Smooth muscle cell (in vitro differentiated cells): ENCODE measurements around the gene COL4A2. TPM values are rescaled to one million over a fixed set of nuclear protein-coding genes. Genes with fewer than 3 reads are reported as not detected.

Source experiments
- DNase-seq: peaks from one replicate; lab custom pipeline; 2025; ENCODE audit not compliant: unreplicated experiment; lab: John Stamatoyannopoulos, UW
- H2AFZ ChIP-seq: fragments of 200-600 bp; sonication (generic); 2 replicates; pipeline ENCODE4 v1.6.0; 2016; ENCODE audit warnings: antibody characterized with exemption, low read depth, mild to moderate bottlenecking
- H3F3A ChIP-seq: fragments of 200-600 bp; sonication (generic); 2 replicates; pipeline ENCODE4 v1.6.0; 2017; ENCODE audit warnings: antibody characterized with exemption, low read depth
- H3K27ac ChIP-seq: fragments of 200-600 bp; sonication (generic); 2 replicates; pipeline ENCODE4 v1.5.1; 2016; ENCODE audit warnings: low read depth, mild to moderate bottlenecking
- H3K27me3 ChIP-seq: fragments of 200-600 bp; sonication (generic); 2 replicates; pipeline ENCODE4 v1.6.1; 2016; ENCODE audit warnings: low read depth, mild to moderate bottlenecking
- H3K36me3 ChIP-seq: fragments of 200-600 bp; sonication (generic); 2 replicates; pipeline ENCODE4 v1.5.1; 2016; ENCODE audit warnings: low read depth
- H3K4me1 ChIP-seq: fragments of 200-600 bp; sonication (generic); 2 replicates; pipeline ENCODE4 v1.5.1; 2016; ENCODE audit warnings: low read depth
- H3K4me2 ChIP-seq: fragments of 200-600 bp; sonication (generic); 2 replicates; pipeline ENCODE4 v1.6.0; 2016; ENCODE audit warnings: mild to moderate bottlenecking
- H3K4me3 ChIP-seq: fragments of 200-600 bp; sonication (generic); 2 replicates; pipeline ENCODE4 v1.5.1; 2016; ENCODE audit warnings: mild to moderate bottlenecking
- H3K79me2 ChIP-seq: fragments of 200-600 bp; sonication (generic); 2 replicates; pipeline ENCODE4 v1.6.0; 2016; ENCODE audit warnings: low read depth, mild to moderate bottlenecking
- H3K9ac ChIP-seq: fragments of 200-600 bp; sonication (generic); 2 replicates; pipeline ENCODE4 v1.6.0; 2016; ENCODE audit warnings: low read depth
- H3K9me3 ChIP-seq: fragments of 200-600 bp; sonication (generic); replicated peaks from 2 replicates; pipeline ENCODE4 v1.5.1; 2016; ENCODE audit warnings: low read depth
- H4K20me1 ChIP-seq: fragments of 200-600 bp; sonication (generic); 2 replicates; pipeline ENCODE4 v1.6.0; 2016; ENCODE audit warnings: low read depth
- WGBS: methylation state at CpG from one replicate; pipeline ENCODE4 v1.1.7; 2016; ENCODE audit warnings: low lambda C conversion rate; 5-methylcytosine and 5-hydroxymethylcytosine counted together
- polyA plus RNA-seq: library from polyadenylated mRNA; unstranded; fragments of >200 nt; fragmentation: Nextera tagmentation; extraction: Ambion mirVana; gene quantifications from 2 replicates; pipeline ENCODE4 v1.2.1, GENCODE V29; 2016
- total RNA-seq: library from RNA; depleted of rRNA; stranded (reverse); fragments of >200 nt; gene quantifications from 2 replicates; pipeline ENCODE4 v1.2.3, GENCODE V29; 2014
- TF ChIP-seq, protein P1 (sequence below): fragments of 200-600 bp; sonication (generic); IDR thresholded peaks from 2 replicates; pipeline ENCODE4 v1.5.1; 2017; ENCODE audit warnings: borderline replicate concordance, mild to moderate bottlenecking, antibody characterized with exemption; ENCODE audit not compliant: insufficient read depth, poor library complexity, severe bottlenecking

The COL4A2 gene
- total and polyA plus RNA-seq, 2 experiments from 2014 or later = 1,456 to 2,786 TPM

GRCh38 chr13:110348309-110349105, 41.4 kb downstream of the COL4A2 start:
- Histone ChIP-seq H3F3A (peaks cover 90% of the 10 kb centered on the region), H2AFZ (no peak overlapping the region), H3K27me3 (no peaks in the 10 kb centered on the region), H3K79me2 (peaks cover 96% of the 10 kb centered on the region), H3K4me3 (no peak overlapping the region), H3K27ac (peak overlapping the region; percentile 96), H3K9ac (peak overlapping the region; percentile 69), H3K36me3 (no peaks in the 10 kb centered on the region), H4K20me1 (peaks cover 97% of the 10 kb centered on the region), H3K4me2 (peak overlapping the region; percentile 57), H3K9me3 (no peaks in the 10 kb centered on the region), H3K4me1 (no peaks in the 10 kb centered on the region)
- 87% methylated on average over 8 of the region's 8 CpGs for WGBS
- TF ChIP-seq, protein P1, sequence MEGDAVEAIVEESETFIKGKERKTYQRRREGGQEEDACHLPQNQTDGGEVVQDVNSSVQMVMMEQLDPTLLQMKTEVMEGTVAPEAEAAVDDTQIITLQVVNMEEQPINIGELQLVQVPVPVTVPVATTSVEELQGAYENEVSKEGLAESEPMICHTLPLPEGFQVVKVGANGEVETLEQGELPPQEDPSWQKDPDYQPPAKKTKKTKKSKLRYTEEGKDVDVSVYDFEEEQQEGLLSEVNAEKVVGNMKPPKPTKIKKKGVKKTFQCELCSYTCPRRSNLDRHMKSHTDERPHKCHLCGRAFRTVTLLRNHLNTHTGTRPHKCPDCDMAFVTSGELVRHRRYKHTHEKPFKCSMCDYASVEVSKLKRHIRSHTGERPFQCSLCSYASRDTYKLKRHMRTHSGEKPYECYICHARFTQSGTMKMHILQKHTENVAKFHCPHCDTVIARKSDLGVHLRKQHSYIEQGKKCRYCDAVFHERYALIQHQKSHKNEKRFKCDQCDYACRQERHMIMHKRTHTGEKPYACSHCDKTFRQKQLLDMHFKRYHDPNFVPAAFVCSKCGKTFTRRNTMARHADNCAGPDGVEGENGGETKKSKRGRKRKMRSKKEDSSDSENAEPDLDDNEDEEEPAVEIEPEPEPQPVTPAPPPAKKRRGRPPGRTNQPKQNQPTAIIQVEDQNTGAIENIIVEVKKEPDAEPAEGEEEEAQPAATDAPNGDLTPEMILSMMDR = no peak
- no peak for DNase-seq

DNA sequence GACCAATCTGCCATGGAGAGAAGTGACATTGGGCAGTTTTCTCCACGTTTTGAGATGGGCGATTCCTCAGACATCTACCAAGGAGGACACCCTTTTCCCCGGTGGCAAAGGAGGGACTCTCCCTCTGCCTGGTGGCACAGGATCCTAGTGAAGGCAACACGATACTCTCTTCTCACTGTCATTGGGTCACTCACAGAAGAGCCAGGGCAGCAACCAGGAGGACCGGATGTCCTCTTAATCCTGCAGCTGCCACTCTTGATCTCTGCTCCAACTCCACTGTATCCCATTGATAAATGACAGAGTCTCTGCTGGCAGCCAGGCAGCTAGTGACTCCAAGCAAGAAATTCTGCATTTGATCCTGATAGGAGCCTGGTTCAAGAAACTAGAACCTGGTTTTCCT, 42.2 kb downstream of the COL4A2 start:
- Histone ChIP-seq H3F3A (peaks cover 90% of the 10 kb centered on the region), H3K9me3 (no peaks in the 10 kb centered on the region), H3K4me3 (no peak overlapping the region), H3K27ac (peak overlapping the region; percentile 96), H4K20me1 (peaks cover 97% of the 10 kb centered on the region), H3K79me2 (peaks cover 96% of the 10 kb centered on the region), H3K27me3 (no peaks in the 10 kb centered on the region), H3K36me3 (no peaks in the 10 kb centered on the region), H3K4me1 (no peaks in the 10 kb centered on the region), H3K4me2 (peak overlapping the region; percentile 22), H3K9ac (peak overlapping the region; percentile 20), H2AFZ (no peak overlapping the region)
- TF ChIP-seq, protein P1 = no peak
- no peak for DNase-seq
- 57% methylated on average over 5 of the region's 5 CpGs for WGBS

- no peaks in the 10 kb centered on the region for H3K4me1 ChIP-seq
- 76% methylated on average over 1 of the region's 1 CpG for WGBS
These were observed 43.0 kb downstream of the COL4A2 start for GRCh38 chr13:110350049-110350448.

More at GRCh38 chr13:110350049-110350448, 43.0 kb downstream of the COL4A2 start:
- no peaks in the 10 kb centered on the region for H3K36me3 ChIP-seq
- peak overlapping the region; percentile 96 for H3K27ac ChIP-seq
- no peak overlapping the region for H3K9ac ChIP-seq
- H3K79me2 ChIP-seq = peaks cover 96% of the 10 kb centered on the region
- peaks cover 97% of the 10 kb centered on the region for H4K20me1 ChIP-seq
- no peak overlapping the region for H3K4me3 ChIP-seq
- no peak overlapping the region for H3K4me2 ChIP-seq
- TF ChIP-seq, protein P1 = no peak
- no peak overlapping the region for H2AFZ ChIP-seq
- peaks cover 88% of the 10 kb centered on the region for H3F3A ChIP-seq
- H3K27me3 ChIP-seq = no peaks in the 10 kb centered on the region
- H3K9me3 ChIP-seq = no peaks in the 10 kb centered on the region
- DNase-seq = no peak
